Lung (tissue), 12 donors: ENCODE data around the gene THRA. TPM values are rescaled to one million over a fixed set of nuclear protein-coding genes. Genes with fewer than 3 reads are reported as not detected.

Experiments used
- ATAC-seq: fragments of 200-7000 bp; cut with Tn5 transposase; one replicate; pipeline ENCODE4 v1.9.1; 2020; ENCODE audit warnings: moderate number of reproducible peaks; ENCODE audit not compliant: insufficient read depth, low FRiP score
- DNase-seq, 3 donors: peaks; one replicate each; pipeline ENCODE4 v3.0.0-alpha.2; 2013 to 2017
- H3K27ac ChIP-seq, 2 donors: one replicate each; pipeline ENCODE4 v1.5.1; 2013; ENCODE audit warnings: mild to moderate bottlenecking in 2 of 2, moderate library complexity in 2 of 2, control low read depth in 1 of 2, inconsistent platforms in 1 of 2, low read depth in 1 of 2, low read length in 1 of 2
- H3K27me3 ChIP-seq, 3 donors: one replicate each; pipeline ENCODE4 v1.5.1; 2013; ENCODE audit warnings: low read length in 2 of 3; ENCODE audit not compliant: control insufficient read depth in 3 of 3, insufficient read depth in 3 of 3
- H3K36me3 ChIP-seq, 4 donors: one replicate each; pipeline ENCODE4 v1.5.1; 2013; ENCODE audit warnings: low read length in 4 of 4, mild to moderate bottlenecking in 1 of 4, moderate library complexity in 1 of 4; ENCODE audit not compliant: control insufficient read depth in 4 of 4, insufficient read depth in 4 of 4
- H3K4me1 ChIP-seq, 5 donors: one replicate each; pipeline ENCODE4 v1.5.1; 2013; ENCODE audit warnings: low read length in 5 of 5, mild to moderate bottlenecking in 2 of 5, moderate library complexity in 1 of 5; ENCODE audit not compliant: control insufficient read depth in 5 of 5, insufficient read depth in 5 of 5
- H3K4me3 ChIP-seq: one replicate; pipeline ENCODE4 v1.5.1; 2013; ENCODE audit warnings: mild to moderate bottlenecking, control low read depth, moderate library complexity
- H3K9ac ChIP-seq, 2 donors: one replicate each; pipeline ENCODE4 v1.5.1; 2013; ENCODE audit warnings: low read length in 2 of 2, control low read depth in 1 of 2; ENCODE audit not compliant: insufficient read depth in 1 of 2
- H3K9me3 ChIP-seq, 4 donors: one replicate each; pipeline ENCODE4 v1.5.1; 2013; ENCODE audit warnings: low read length in 3 of 4, mild to moderate bottlenecking in 1 of 4, moderate library complexity in 1 of 4; ENCODE audit not compliant: control insufficient read depth in 4 of 4, insufficient read depth in 3 of 4
- CTCF ChIP-seq: IDR thresholded peaks from 2 replicates; pipeline ENCODE4 v1.5.1; 2012; ENCODE audit warnings: mild to moderate bottlenecking; ENCODE audit errors: control extremely low read depth, extremely low read depth
- WGBS, 2 donors: extraction: QIAGEN DNeasy Blood & Tissue Kit; methylation state at CpG; one replicate each; pipeline ENCODE4 v1.1.7; 2013; 5-methylcytosine and 5-hydroxymethylcytosine counted together
- polyA plus RNA-seq, 2 donors: library from polyadenylated mRNA; stranded (reverse); fragments of 200-250 nt; gene quantifications; one replicate each; pipeline ENCODE4 v1.2.1, GENCODE V29; 2013
- total RNA-seq, 2 donors: library from RNA; depleted of rRNA in 1 of 2; stranded (reverse); fragments of >200 nt in 1 of 2; gene quantifications; one replicate each; pipeline ENCODE4 v1.2.1, GENCODE V29; 2014 to 2021
- donor health status: control.
- donor health status: control.
- donor health status: Bipolar disorder and iron deficiency.
- donor health status: healthy.
- donor health status: DM: yes; HTN: yes; CAD: no.

THRA gene
- total and polyA plus RNA-seq, 4 donors = 28.5 to 55.9 (median 37.5) TPM

- Histone ChIP-seq H3K9me3 (no peaks in the 10 kb centered on the region), H3K4me1 (peaks cover 5 to 58% (median 44%) of the 10 kb centered on the region in 5 donors), H3K4me3 (no peak overlapping the region), H3K36me3 (no peaks in the 10 kb centered on the region), H3K27ac (peak overlapping the region; percentile 67 to 88), H3K9ac (peak overlapping the region in 1 of 2 donors; percentile 91), H3K27me3 (no peaks in the 10 kb centered on the region)
- 54 to 60% methylated on average over 5 of the region's 5 CpGs for WGBS, 2 donors
- DNase-seq (peak in 2 of 3 donors; percentile 63 to 73), ATAC-seq (no peak)
- TF ChIP-seq CTCF = no peak
Observed at GRCh38 chr17:40113907-40114245, 51.1 kb downstream of the THRA start.

GRCh38 chr17:40115101-40115436 lies 52.3 kb downstream of the THRA start:
- no peak overlapping the region for H3K9ac ChIP-seq
- no peak for TF ChIP-seq CTCF
- 64 to 87% methylated on average over 2 of the region's 2 CpGs for WGBS, 2 donors
- H3K27me3 ChIP-seq = no peaks in the 10 kb centered on the region
- no peaks in the 10 kb centered on the region for H3K9me3 ChIP-seq
- DNase-seq = no peak
- H3K27ac ChIP-seq = no peak overlapping the region
- no peak for ATAC-seq
- H3K4me3 ChIP-seq = no peak overlapping the region
- H3K36me3 ChIP-seq = no peaks in the 10 kb centered on the region
- H3K4me1 ChIP-seq = peaks cover 5 to 54% (median 38%) of the 10 kb centered on the region in 5 donors

GRCh38 chr17:40121181-40122135 lies 58.7 kb downstream of the THRA start, which contains the start of gene MSL1:
Gene MSL1, plus strand, starts transcription at chr17:40121971. Its CDS starts 642 bp downstream, at chr17:40122613.
- ATAC-seq = peak; percentile 73
- H3K9me3 ChIP-seq = no peaks in the 10 kb centered on the region
- H3K36me3 ChIP-seq = peaks cover 4 to 5% (median 5%) of the 10 kb centered on the region in 4 donors
- DNase-seq = peak; percentile 93 to 95 (median 93)
- peak within 1 kb of the TSS; percentile 87 for H3K4me3 ChIP-seq
- no peak for TF ChIP-seq CTCF
- peak within 1 kb of the TSS; percentile 96 to 99 for H3K27ac ChIP-seq
- H3K4me1 ChIP-seq = peaks cover 0 to 21% (median 7%) of the 10 kb centered on the region in 5 donors
- 1% methylated on average over 58 to 82 of the region's 82 CpGs for WGBS, 2 donors
- H3K9ac ChIP-seq = peak within 1 kb of the TSS; percentile 91 to 98
- H3K27me3 ChIP-seq = no peaks in the 10 kb centered on the region
